HEK293T (cell line): ENCODE measurements around the gene KRTAP4-16.
"Not testable (repeated sequence)": the region's sequence is repeated elsewhere in the genome, so short reads cannot be mapped to it uniquely, and the experiment has no call there.

ENCODE experiments used
- CTCF ChIA-PET: fragments of 350-600 bp; formaldehyde crosslinking; extraction: SDS; loops from one replicate; lab custom pipeline; 2021; ENCODE audit warnings: antibody characterized with exemption, inconsistent platforms; lab: Yijun Ruan, JAX
- POLR2A ChIA-PET: fragments of 350-600 bp; formaldehyde crosslinking; extraction: SDS; loops from one replicate; lab custom pipeline; 2020; ENCODE audit warnings: antibody characterized with exemption, inconsistent platforms; lab: Yijun Ruan, JAX
- DNase-seq: peaks from one replicate; pipeline ENCODE4 v3.0.0; 2012; ENCODE audit warnings: mixed read lengths; ENCODE audit errors: extremely low spot score
- ARNT ChIP-seq: fragments of 450-650 bp; IDR thresholded peaks from 2 replicates; pipeline ENCODE4 v1.6.1; 2017; ENCODE audit warnings: mild to moderate bottlenecking
- BHLHE40 ChIP-seq: fragments of 450-650 bp; IDR thresholded peaks from 2 replicates; pipeline ENCODE4 v1.6.1; 2016; ENCODE audit warnings: mild to moderate bottlenecking, moderate library complexity, borderline replicate concordance
- CTBP1 ChIP-seq: fragments of 450-650 bp; IDR thresholded peaks from 2 replicates; pipeline ENCODE4 v1.6.1; 2016; ENCODE audit warnings: borderline replicate concordance
- ELF4 ChIP-seq: fragments of 450-650 bp; IDR thresholded peaks from 2 replicates; pipeline ENCODE4 v1.6.1; 2017; ENCODE audit warnings: antibody characterized with exemption
- FOXA1 ChIP-seq: fragments of 450-650 bp; IDR thresholded peaks from 2 replicates; pipeline ENCODE4 v1.6.1; 2016; ENCODE audit warnings: mild to moderate bottlenecking
- FOXK2 ChIP-seq: fragments of 450-650 bp; IDR thresholded peaks from 2 replicates; pipeline ENCODE4 v1.6.1; 2016; ENCODE audit warnings: mild to moderate bottlenecking
- FOXM1 ChIP-seq: fragments of 450-650 bp; IDR thresholded peaks from 2 replicates; pipeline ENCODE4 v1.6.1; 2017; ENCODE audit warnings: mild to moderate bottlenecking, borderline replicate concordance
- HDGF ChIP-seq: fragments of 450-650 bp; IDR thresholded peaks from 2 replicates; pipeline ENCODE4 v1.6.1; 2017; ENCODE audit warnings: antibody characterized with exemption, borderline replicate concordance
- L3MBTL2 ChIP-seq: fragments of 450-650 bp; conservative IDR thresholded peaks from 2 replicates; pipeline ENCODE4 v1.6.1; 2016; ENCODE audit warnings: mild to moderate bottlenecking
- LEF1 ChIP-seq: fragments of 450-650 bp; IDR thresholded peaks from 2 replicates; pipeline ENCODE4 v1.6.1; 2017; ENCODE audit warnings: mild to moderate bottlenecking, borderline replicate concordance
- NFRKB ChIP-seq: fragments of 450-650 bp; IDR thresholded peaks from 2 replicates; pipeline ENCODE4 v1.6.1; 2016; ENCODE audit warnings: mild to moderate bottlenecking, moderate library complexity
- SP1 ChIP-seq: fragments of 450-650 bp; IDR thresholded peaks from 2 replicates; pipeline ENCODE4 v1.6.1; 2017
- SUZ12 ChIP-seq: fragments of 450-650 bp; IDR thresholded peaks from 2 replicates; pipeline ENCODE4 v1.6.1; 2016; ENCODE audit warnings: mild to moderate bottlenecking
- TARDBP ChIP-seq: fragments of 450-650 bp; IDR thresholded peaks from 2 replicates; pipeline ENCODE4 v1.6.1; 2016
- ZNF384 ChIP-seq: fragments of 450-650 bp; IDR thresholded peaks from 2 replicates; pipeline ENCODE4 v1.6.1; 2016
- TF ChIP-seq, protein P1 (sequence below): fragments of 450-650 bp; IDR thresholded peaks from 2 replicates; pipeline ENCODE4 v1.6.1; 2016

Gene KRTAP4-16

DNA sequence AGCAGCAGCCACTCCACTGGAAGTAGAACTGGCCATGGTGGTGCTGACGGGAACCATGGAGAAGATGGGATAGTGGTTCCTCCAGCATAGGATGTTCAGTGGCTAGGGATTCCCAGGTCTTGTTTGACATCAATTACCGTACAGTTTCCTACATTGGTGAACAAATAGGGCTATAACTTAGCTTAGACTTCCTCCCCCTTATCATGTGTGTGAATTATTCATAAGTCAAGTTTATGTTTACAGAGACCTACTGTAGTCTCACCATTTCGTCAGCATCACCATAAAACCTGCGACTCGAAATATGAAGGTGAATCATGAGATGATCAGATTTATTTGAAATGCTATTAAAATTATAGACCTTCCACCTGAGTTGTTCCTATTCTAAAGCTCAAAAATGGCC, 43.3 kb downstream of the KRTAP4-16 start:
- DNase-seq, result no peak
- ChIA-PET CTCF (no interaction called here), POLR2A (no interaction called here)
- no peak for TF ChIP-seq SP1
- no peak for TF ChIP-seq FOXM1
- TF ChIP-seq LEF1, result no peak
- no peak for TF ChIP-seq HDGF
- TF ChIP-seq CTBP1, result no peak
- TF ChIP-seq FOXK2, result no peak
- no peak for TF ChIP-seq ELF4
- TF ChIP-seq, protein P1, sequence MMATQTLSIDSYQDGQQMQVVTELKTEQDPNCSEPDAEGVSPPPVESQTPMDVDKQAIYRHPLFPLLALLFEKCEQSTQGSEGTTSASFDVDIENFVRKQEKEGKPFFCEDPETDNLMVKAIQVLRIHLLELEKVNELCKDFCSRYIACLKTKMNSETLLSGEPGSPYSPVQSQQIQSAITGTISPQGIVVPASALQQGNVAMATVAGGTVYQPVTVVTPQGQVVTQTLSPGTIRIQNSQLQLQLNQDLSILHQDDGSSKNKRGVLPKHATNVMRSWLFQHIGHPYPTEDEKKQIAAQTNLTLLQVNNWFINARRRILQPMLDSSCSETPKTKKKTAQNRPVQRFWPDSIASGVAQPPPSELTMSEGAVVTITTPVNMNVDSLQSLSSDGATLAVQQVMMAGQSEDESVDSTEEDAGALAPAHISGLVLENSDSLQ, result no peak
- TF ChIP-seq L3MBTL2, result no peak
- no peak for TF ChIP-seq SUZ12
- TF ChIP-seq NFRKB, result no peak
- no peak for TF ChIP-seq FOXA1
- no peak for TF ChIP-seq TARDBP
- TF ChIP-seq ARNT, result no peak
- TF ChIP-seq BHLHE40, result no peak

- TF ChIP-seq FOXA1, result no peak
- TF ChIP-seq ARNT, result no peak
- no peak for TF ChIP-seq L3MBTL2
- no peak for TF ChIP-seq BHLHE40
- no peak for TF ChIP-seq CTBP1
- TF ChIP-seq, protein P1, result no peak
- no peak for TF ChIP-seq SP1
- TF ChIP-seq FOXK2, result no peak
- no peak for TF ChIP-seq HDGF
- TF ChIP-seq FOXM1, result no peak
- TF ChIP-seq LEF1, result no peak
- TF ChIP-seq ELF4, result no peak
- TF ChIP-seq TARDBP, result no peak
- CTCF ChIA-PET, result no interaction called here
- no peak for DNase-seq
- POLR2A ChIA-PET, result no interaction called here
Observed at GRCh38 chr17:41057547-41057946, 44.5 kb downstream of the KRTAP4-16 start.

DNA sequence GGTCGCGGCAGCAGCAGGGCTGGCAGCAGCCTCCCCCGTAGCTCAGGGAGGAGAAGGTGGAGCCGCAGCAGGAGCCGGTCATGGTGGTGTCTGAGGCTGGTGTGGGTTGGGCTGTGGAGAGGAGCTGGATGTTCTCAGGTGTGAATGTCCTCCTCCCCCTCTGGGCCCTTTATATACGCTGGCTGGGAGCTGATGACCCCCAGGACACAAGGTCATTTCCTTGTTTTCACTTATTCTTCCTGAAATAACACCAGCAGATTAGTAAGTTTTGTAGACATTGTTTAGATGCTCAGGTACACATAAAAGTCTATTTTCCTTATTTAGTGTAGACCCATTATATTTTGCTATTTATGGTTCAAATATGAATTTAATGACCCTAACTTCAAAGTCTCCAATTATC, 46.9 kb downstream of the KRTAP4-16 start, which contains the start of gene KRTAP2-2:
KRTAP2-2 (minus strand) TSS at position 101 of the 400 bp plus-strand sequence; CDS start at position 82, 19 bp downstream.
- DNase-seq, CTCF ChIA-PET, POLR2A ChIA-PET: not testable (repeated sequence)

DNA sequence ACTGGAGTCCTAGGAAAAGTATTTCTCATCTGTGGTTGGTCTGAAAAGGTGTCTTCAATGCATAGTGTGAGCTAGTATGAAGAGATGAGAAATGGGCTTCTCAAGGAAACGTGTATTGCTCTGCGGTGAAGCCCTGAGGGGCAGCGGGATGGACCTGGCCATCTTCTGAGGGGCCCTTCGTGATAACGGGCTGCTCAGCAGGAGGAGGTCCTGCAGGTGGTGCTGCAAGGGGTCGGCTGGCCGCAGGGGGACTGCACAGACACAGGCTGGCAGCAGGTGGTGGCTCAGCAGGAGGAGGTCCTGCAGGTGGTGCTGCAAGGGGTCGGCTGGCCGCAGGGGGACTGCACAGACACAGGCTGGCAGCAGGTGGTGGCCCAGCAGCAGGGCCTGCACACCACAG, 47.5 kb downstream of the KRTAP4-16 start:
- CTCF ChIA-PET, DNase-seq, POLR2A ChIA-PET: not testable (repeated sequence)

GRCh38 chr17:41054025-41054424, 48.0 kb downstream of the KRTAP4-16 start:
- CTCF ChIA-PET, result no interaction called here
- POLR2A ChIA-PET, result no interaction called here

GRCh38 chr17:41052566-41052965, 49.4 kb downstream of the KRTAP4-16 start:
- TF ChIP-seq LEF1, result no peak
- TF ChIP-seq HDGF, result no peak
- no peak for TF ChIP-seq NFRKB
- no peak for TF ChIP-seq SUZ12
- no peak for TF ChIP-seq TARDBP
- TF ChIP-seq FOXK2, result no peak
- no peak for TF ChIP-seq CTBP1
- TF ChIP-seq, protein P1, result no peak
- no peak for TF ChIP-seq FOXM1
- no peak for TF ChIP-seq BHLHE40
- no peak for TF ChIP-seq ELF4
- no peak for TF ChIP-seq ARNT
- no peak for TF ChIP-seq FOXA1
- TF ChIP-seq SP1, result no peak
- TF ChIP-seq ZNF384, result no peak
- TF ChIP-seq L3MBTL2, result no peak
- DNase-seq, result no peak
- ChIA-PET CTCF (no interaction called here), POLR2A (no interaction called here)

More at GRCh38 chr17:41054025-41054424, 48.0 kb downstream of the KRTAP4-16 start:
- TF ChIP-seq SP1 (no peak), ZNF384 (no peak), L3MBTL2 (no peak), ARNT (no peak), ELF4 (no peak), CTBP1 (no peak), FOXM1 (no peak), BHLHE40 (no peak), NFRKB (no peak), FOXK2 (no peak)
- TF ChIP-seq, protein P1, result no peak
- no peak for DNase-seq
